ENCODE measurements around the gene AP3S2. TPM values are rescaled to one million over a fixed set of nuclear protein-coding genes. Genes with fewer than 3 reads are reported as not detected.

Gene AP3S2
- total RNA-seq, 4 donors from 2014 or later = 17.4 to 70.6 (median 35.9) TPM

DNA sequence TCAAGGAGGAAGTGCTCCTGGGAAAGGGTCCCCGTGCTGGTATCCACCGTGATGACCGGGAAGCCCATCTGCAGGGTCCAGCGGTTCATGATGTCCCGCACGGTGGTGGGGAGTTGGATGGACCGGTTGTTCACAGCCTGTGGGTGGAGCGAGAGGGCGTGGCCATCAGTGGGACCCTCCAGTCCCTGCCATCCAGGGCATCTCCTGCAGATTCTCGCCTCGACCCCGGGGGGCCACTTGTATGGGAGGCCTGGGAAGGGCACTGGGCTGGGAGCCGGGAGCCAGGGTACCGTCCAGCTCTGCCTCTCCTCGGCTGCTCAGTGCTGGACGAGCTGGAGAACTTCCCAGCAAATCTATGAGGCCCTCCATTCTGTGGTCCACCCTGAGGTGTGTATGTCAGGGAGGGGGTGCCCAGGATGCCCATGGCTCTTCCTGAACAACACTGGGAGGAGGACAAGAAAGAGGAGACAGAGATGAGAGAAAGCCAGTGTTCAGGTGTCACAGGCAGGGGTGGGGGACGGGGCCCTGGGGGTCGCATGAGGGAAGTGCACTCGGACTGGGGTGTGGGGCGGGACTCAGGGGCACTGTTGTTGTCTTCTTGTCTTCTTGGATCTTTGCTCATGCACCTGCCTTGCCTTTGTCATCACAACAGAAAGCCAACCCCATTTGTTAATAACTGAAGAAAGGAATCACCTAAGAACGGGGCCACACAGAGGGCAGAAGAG, 92.2 kb downstream of the AP3S2 start:
- intact Hi-C loops (cut with DNase I; ENCODE audit: low total_unique reads) = no loop called here
- no peak for DNase-seq
- no peak overlapping the region for H3K4me3 ChIP-seq
- no peaks in the 10 kb centered on the region for H3K4me1 ChIP-seq
- no peak overlapping the region for H3K27ac ChIP-seq
- H3K9me3 ChIP-seq = no peaks in the 10 kb centered on the region
- H3K36me3 ChIP-seq = no peaks in the 10 kb centered on the region
- no peaks in the 10 kb centered on the region for H3K27me3 ChIP-seq
- no peak for TF ChIP-seq POLR2A (IDR thresholded peaks at IDR 0.05)
- TF ChIP-seq, protein P1, sequence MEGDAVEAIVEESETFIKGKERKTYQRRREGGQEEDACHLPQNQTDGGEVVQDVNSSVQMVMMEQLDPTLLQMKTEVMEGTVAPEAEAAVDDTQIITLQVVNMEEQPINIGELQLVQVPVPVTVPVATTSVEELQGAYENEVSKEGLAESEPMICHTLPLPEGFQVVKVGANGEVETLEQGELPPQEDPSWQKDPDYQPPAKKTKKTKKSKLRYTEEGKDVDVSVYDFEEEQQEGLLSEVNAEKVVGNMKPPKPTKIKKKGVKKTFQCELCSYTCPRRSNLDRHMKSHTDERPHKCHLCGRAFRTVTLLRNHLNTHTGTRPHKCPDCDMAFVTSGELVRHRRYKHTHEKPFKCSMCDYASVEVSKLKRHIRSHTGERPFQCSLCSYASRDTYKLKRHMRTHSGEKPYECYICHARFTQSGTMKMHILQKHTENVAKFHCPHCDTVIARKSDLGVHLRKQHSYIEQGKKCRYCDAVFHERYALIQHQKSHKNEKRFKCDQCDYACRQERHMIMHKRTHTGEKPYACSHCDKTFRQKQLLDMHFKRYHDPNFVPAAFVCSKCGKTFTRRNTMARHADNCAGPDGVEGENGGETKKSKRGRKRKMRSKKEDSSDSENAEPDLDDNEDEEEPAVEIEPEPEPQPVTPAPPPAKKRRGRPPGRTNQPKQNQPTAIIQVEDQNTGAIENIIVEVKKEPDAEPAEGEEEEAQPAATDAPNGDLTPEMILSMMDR (IDR thresholded peaks at IDR 0.05) = no peak

DNA sequence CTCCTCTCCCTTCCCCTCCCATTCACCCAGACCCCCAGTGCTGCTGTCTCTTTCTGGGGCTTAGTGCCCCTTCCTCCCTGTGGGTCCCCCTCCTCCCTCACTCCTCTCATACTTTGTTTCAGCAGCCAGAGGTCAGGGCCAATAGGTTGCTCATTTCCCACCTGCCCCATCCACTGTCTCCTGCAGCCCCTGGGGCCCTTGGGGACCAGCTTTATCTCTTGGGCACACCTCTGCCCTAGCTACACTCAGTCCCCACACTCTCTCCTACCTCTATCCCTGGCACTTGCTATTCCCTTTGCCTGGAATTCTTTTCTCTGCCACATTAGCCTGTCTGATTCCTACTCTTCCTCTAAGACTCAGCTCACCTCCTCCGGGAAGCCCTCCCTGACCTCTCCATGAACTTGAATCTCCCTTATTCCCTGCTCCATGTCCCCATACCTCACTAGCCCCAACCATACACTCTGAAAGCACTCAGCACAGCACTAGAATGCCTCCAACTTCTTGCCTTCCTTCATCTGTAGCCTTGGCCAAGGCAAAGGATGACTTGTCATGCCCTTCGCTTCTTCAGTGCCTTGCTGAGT, 93.8 kb downstream of the AP3S2 start:
- intact Hi-C loops (cut with DNase I; ENCODE audit: low total_unique reads) = no loop called here
- Histone ChIP-seq H3K4me3 (no peak overlapping the region), H3K27me3 (no peaks in the 10 kb centered on the region), H3K4me1 (no peaks in the 10 kb centered on the region), H3K27ac (no peak overlapping the region), H3K9me3 (no peaks in the 10 kb centered on the region), H3K36me3 (no peaks in the 10 kb centered on the region)
- no peak for DNase-seq
- TF ChIP-seq POLR2A (IDR thresholded peaks at IDR 0.05) = no peak
- TF ChIP-seq, protein P1 (IDR thresholded peaks at IDR 0.05) = no peak

DNA sequence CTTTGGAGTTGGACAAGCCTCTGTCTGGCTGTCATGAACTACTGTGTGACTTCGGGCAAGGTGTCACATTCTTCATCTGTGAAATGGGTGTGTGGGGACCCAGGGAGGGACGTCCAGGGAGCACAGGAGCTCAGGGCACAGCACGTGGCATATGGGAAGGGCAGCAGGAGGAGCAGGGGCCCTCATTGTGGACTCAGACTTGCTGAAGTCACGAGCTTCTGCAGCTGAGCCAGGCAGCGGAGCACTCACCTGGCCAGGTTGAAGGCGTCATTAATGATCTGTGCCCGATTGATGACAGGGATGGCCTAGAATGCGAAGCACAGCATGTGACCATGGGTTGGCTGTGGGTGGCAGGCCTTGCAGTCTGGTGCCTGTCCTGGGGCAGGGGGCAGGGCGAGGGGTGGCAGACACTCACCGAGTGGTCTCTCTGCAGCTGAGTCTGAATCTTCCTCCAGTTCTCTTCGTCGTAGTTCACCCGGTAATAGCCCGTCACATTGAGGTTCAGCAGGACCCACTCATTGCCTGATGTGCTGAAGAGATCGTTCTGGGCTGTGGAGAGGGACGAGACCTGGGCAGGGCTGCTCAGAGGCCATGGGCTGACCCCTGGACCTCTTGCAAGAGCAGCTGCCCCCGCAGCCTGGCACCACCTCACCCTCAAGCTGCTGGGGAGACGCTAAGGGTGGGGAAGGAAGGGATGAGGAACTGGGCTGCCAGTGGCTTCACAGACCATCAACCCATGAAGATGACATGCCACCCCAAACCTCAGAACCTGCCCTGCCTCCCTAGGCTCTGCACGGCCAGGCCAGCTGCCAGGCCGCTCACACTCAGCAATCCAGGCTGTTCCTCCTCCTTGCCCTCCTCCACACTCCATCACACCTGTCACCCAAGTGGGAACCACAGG, 94.5 kb downstream of the AP3S2 start:
- Histone ChIP-seq H3K4me1 (no peaks in the 10 kb centered on the region), H3K36me3 (no peaks in the 10 kb centered on the region)
- DNase-seq = no peak

DNA sequence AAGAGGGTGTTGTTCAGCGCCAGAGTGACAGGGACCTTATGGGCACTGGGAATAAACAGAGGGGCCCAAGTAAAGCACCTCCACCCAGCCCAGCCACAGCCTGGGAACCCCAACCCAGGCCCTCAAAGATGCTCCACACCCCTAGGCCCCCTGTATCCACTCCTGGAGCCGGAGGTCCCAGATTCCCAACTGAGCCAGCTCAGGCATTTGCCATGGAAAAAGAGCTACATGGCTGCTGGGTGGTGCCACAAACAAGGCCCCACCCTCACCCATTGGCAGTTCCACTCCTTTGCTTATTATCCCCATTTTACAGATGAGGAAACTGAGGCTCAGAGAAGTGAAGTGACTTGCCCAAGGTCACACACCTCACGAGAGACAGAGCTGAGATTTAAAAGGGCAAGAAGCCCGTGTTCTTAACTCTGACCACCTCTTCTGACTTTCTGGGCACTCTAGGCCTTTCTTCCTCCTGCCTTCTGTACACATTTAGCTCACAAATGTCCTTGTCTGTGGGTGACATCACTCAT, 96.1 kb downstream of the AP3S2 start:
- Histone ChIP-seq H3K36me3 (no peaks in the 10 kb centered on the region), H3K4me3 (no peak overlapping the region), H3K4me1 (no peaks in the 10 kb centered on the region), H3K9me3 (no peaks in the 10 kb centered on the region), H3K27ac (no peak overlapping the region), H3K27me3 (no peaks in the 10 kb centered on the region)
- intact Hi-C loops (cut with DNase I; ENCODE audit: low total_unique reads) = no loop called here
- no peak for DNase-seq
- TF ChIP-seq, protein P1 (IDR thresholded peaks at IDR 0.05) = no peak
- TF ChIP-seq POLR2A (IDR thresholded peaks at IDR 0.05) = no peak

More for the DNA sequence above, 94.5 kb downstream of the AP3S2 start:
- Histone ChIP-seq H3K27me3 (no peaks in the 10 kb centered on the region), H3K9me3 (no peaks in the 10 kb centered on the region), H3K4me3 (no peak overlapping the region), H3K27ac (no peak overlapping the region)
- TF ChIP-seq POLR2A (IDR thresholded peaks at IDR 0.05) = no peak
- TF ChIP-seq, protein P1 (IDR thresholded peaks at IDR 0.05) = no peak
- intact Hi-C loops (cut with DNase I; ENCODE audit: low total_unique reads) = no loop called here
